Endodermal cell (in vitro differentiated cells): ENCODE results near the gene CRMP1. TPM values are rescaled to one million over a fixed set of nuclear protein-coding genes. Genes with fewer than 3 reads are reported as not detected.
A peak's percentile ranks its signal among the peaks of the same experiment; 100 is the strongest.

Experiments
- DNase-seq: peaks from one replicate; pipeline ENCODE4 v3.0.0-alpha.2; 2017
- H3K27ac ChIP-seq: 2 replicates; pipeline ENCODE4 v1.5.1; 2013; ENCODE audit warnings: mild to moderate bottlenecking, low read depth, low read length, moderate library complexity
- H3K27me3 ChIP-seq: 2 replicates; pipeline ENCODE4 v1.6.1; 2013; ENCODE audit warnings: mild to moderate bottlenecking, low read length, moderate library complexity; ENCODE audit not compliant: insufficient read depth, control insufficient read depth, poor library complexity, severe bottlenecking
- H3K36me3 ChIP-seq: 2 replicates; pipeline ENCODE4 v1.7.0; 2013; ENCODE audit warnings: mild to moderate bottlenecking, low read length, moderate library complexity; ENCODE audit not compliant: control insufficient read depth, insufficient read depth
- H3K4me1 ChIP-seq: one replicate; pipeline ENCODE4 v1.7.0; 2013; ENCODE audit warnings: low read length; ENCODE audit not compliant: control insufficient read depth, insufficient read depth
- H3K4me3 ChIP-seq: 2 replicates; pipeline ENCODE4 v1.5.1; 2013; ENCODE audit warnings: mild to moderate bottlenecking, low read length, moderate library complexity
- H3K9ac ChIP-seq: 2 replicates; pipeline ENCODE4 v1.6.1; 2013; ENCODE audit warnings: mild to moderate bottlenecking, low read length, moderate library complexity; ENCODE audit not compliant: poor library complexity, severe bottlenecking; ENCODE audit errors: extremely low read depth
- H3K9me3 ChIP-seq: 2 replicates; pipeline ENCODE4 v1.6.1; 2013; ENCODE audit warnings: mild to moderate bottlenecking, low read length, moderate library complexity; ENCODE audit not compliant: control insufficient read depth
- H3K27ac Mint-ChIP-seq: 2 replicates; pipeline ENCODE4 v1.8.0; 2020; ENCODE audit warnings: mixed read lengths
- H3K27me3 Mint-ChIP-seq: 2 replicates; pipeline ENCODE4 v1.8.0; 2021; ENCODE audit warnings: mild to moderate bottlenecking, mixed read lengths; ENCODE audit not compliant: insufficient read depth
- H3K36me3 Mint-ChIP-seq: 2 replicates; pipeline ENCODE4 v1.8.0; 2020; ENCODE audit warnings: low read depth, mixed read lengths
- H3K4me1 Mint-ChIP-seq: 2 replicates; pipeline ENCODE4 v1.8.0; 2020; ENCODE audit warnings: mixed read lengths
- H3K4me3 Mint-ChIP-seq: 2 replicates; pipeline ENCODE4 v1.8.0; 2020; ENCODE audit warnings: mild to moderate bottlenecking, moderate library complexity, mixed read lengths
- H3K9me3 Mint-ChIP-seq: 2 replicates; pipeline ENCODE4 v1.8.0; 2020; ENCODE audit warnings: mild to moderate bottlenecking, mixed read lengths
- WGBS, 2 experiments: methylation state at CpG; one replicate each; pipeline versions ENCODE4 v1.1.5 to v1.1.7; 2013; ENCODE audit warnings: missing lambda C conversion rate in 2 of 2, mixed read lengths in 1 of 2; ENCODE audit not compliant: insufficient coverage in 1 of 2, insufficient read length in 1 of 2; 5-methylcytosine and 5-hydroxymethylcytosine counted together
- total RNA-seq, 2 donors: library from RNA; stranded (reverse); fragmentation: NEBNext Ultra II Directional in 1 of 2; extraction: Animal tissue kit (Norgen Biotek cat#: 25700) in 1 of 2; gene quantifications; 2 replicates in 1 of 2; 3 replicates in 1 of 2; pipeline ENCODE4 v1.2.1, GENCODE V29; 2021
- TF ChIP-seq, protein P1 (sequence below): fragments of 200-600 bp; sonication (generic); conservative IDR thresholded peaks from 2 replicates; pipeline ENCODE4 v1.5.0; 2021; ENCODE audit warnings: antibody characterized with exemption, mild to moderate bottlenecking

CRMP1 gene
- total RNA-seq, 2 donors from 2014 or later = 40.0 to 64.9 TPM

DNA sequence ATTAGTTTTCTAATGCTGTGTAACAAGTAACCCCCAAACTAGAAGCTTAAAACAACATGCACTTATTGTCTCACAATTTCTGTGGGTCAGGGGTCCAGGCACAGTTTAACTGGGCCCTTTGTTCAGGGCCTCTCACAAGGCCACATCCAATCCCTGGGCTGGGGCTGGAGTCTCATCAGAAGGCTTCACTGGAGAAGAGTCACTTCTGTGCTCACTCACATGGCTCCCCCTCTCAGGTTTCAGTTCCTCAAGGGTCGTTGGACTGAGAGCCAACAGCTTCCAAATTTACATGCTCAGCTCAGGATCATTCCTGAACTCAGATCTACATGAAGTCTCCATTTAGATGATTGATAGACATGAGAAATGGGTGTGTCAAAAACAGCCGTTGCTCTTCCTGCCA lies 104.7 kb downstream of the CRMP1 start:
- Histone ChIP-seq H3K9ac (no peak overlapping the region), H3K36me3 (peaks cover 28% of the 10 kb centered on the region), H3K4me1 (peaks cover 2% of the 10 kb centered on the region), H3K4me3 (no peak overlapping the region), H3K27ac (no peak overlapping the region), H3K27me3 (no peaks in the 10 kb centered on the region), H3K9me3 (peaks cover 13% of the 10 kb centered on the region)
- TF ChIP-seq, protein P1, sequence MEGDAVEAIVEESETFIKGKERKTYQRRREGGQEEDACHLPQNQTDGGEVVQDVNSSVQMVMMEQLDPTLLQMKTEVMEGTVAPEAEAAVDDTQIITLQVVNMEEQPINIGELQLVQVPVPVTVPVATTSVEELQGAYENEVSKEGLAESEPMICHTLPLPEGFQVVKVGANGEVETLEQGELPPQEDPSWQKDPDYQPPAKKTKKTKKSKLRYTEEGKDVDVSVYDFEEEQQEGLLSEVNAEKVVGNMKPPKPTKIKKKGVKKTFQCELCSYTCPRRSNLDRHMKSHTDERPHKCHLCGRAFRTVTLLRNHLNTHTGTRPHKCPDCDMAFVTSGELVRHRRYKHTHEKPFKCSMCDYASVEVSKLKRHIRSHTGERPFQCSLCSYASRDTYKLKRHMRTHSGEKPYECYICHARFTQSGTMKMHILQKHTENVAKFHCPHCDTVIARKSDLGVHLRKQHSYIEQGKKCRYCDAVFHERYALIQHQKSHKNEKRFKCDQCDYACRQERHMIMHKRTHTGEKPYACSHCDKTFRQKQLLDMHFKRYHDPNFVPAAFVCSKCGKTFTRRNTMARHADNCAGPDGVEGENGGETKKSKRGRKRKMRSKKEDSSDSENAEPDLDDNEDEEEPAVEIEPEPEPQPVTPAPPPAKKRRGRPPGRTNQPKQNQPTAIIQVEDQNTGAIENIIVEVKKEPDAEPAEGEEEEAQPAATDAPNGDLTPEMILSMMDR = no peak
- no peak for DNase-seq
- peaks cover 17% of the 10 kb centered on the region for H3K9me3 Mint-ChIP-seq
- peaks cover 14% of the 10 kb centered on the region for H3K27me3 Mint-ChIP-seq
- H3K4me1 Mint-ChIP-seq = peaks cover 27% of the 10 kb centered on the region
- peaks cover 52% of the 10 kb centered on the region for H3K36me3 Mint-ChIP-seq
- no peak overlapping the region for H3K4me3 Mint-ChIP-seq
- no peak overlapping the region for H3K27ac Mint-ChIP-seq
- WGBS, 2 experiments = 95% methylated on average over 2 of the region's 2 CpGs; no CpG with 5 or more reads in 1 of the 2 experiments

DNA sequence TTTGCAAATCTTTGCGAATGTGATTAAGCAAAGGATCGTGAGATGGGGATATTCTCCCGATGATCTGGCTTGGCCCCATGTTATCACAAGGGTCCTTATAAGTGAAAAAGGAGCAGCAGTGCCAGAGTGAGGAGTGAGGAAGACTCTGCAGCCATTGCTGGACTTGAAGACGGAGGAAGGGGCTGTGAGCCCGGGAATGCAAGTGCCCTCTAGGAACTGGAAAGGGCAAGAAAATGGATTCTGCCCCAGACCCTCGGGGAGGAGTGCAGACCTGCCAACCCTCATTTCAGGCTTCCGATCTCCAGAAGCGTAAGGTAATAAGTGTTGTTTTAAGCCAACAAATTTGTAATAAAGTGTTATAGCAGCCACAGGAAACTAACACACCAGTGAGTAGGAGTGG lies 105.6 kb downstream of the CRMP1 start:
- Histone ChIP-seq H3K27me3 (no peaks in the 10 kb centered on the region), H3K9ac (no peak overlapping the region), H3K4me3 (no peak overlapping the region), H3K36me3 (peaks cover 28% of the 10 kb centered on the region), H3K9me3 (peaks cover 13% of the 10 kb centered on the region), H3K27ac (no peak overlapping the region), H3K4me1 (peaks cover 2% of the 10 kb centered on the region)
- Mint-ChIP-seq H3K27ac (no peak overlapping the region), H3K9me3 (peaks cover 17% of the 10 kb centered on the region), H3K27me3 (peaks cover 20% of the 10 kb centered on the region), H3K4me3 (no peak overlapping the region), H3K36me3 (peaks cover 57% of the 10 kb centered on the region), H3K4me1 (peaks cover 34% of the 10 kb centered on the region)
- no peak for DNase-seq
- TF ChIP-seq, protein P1 = no peak
- 89 to 90% methylated on average over 7 to 8 of the region's 8 CpGs for WGBS, 2 experiments

DNA sequence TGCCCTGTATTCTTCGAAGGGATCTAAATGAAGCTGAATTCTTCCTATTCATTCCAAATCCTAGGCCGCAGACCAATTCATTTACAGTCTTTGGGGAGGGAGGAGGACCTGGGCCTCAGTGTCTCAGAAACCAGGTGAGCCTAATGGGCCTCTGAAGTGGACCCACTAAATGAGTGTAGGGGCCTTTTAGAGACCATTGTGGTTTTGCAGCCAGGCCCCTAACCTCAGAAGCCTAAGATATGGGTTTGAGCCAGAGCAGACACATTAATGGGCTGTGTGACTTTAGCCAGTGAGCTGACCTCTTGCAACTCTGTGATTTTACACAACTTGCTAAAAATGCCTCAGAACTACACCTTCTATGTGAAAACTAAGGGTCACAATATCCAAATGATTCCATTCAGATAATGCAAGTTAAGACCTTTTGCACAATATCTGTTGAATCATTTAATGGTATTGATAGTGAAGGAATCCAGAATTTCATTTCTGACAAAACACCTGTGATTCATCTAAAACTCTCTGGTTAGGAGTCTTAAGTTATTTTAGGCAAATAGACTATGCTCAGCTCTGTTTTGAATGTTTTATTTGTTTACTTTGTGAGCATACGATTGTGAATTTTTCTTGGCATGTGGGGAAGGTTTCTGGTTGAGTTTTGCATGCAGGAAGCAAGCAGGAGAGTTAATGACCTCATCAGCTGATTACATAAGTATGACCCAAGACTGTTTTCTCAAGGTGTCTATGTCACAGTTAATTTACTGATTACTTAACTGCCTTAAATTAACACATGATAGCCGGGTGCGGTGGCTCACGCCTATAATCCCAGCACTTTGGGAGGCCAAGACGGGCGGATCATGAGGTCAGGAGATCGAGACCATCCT lies 106.8 kb downstream of the CRMP1 start:
- Histone ChIP-seq H3K4me3 (no peak overlapping the region), H3K4me1 (peaks cover 2% of the 10 kb centered on the region), H3K9me3 (peaks cover 13% of the 10 kb centered on the region), H3K9ac (no peak overlapping the region), H3K27ac (peak overlapping the region; percentile 26), H3K27me3 (no peaks in the 10 kb centered on the region), H3K36me3 (peaks cover 28% of the 10 kb centered on the region)
- Mint-ChIP-seq H3K27me3 (peaks cover 27% of the 10 kb centered on the region), H3K27ac (no peak overlapping the region), H3K36me3 (peaks cover 60% of the 10 kb centered on the region), H3K4me3 (no peak overlapping the region), H3K4me1 (peaks cover 34% of the 10 kb centered on the region), H3K9me3 (peaks cover 17% of the 10 kb centered on the region)
- no peak for DNase-seq
- WGBS, 2 experiments = 96 to 98% methylated on average over 4 to 7 of the region's 9 CpGs
- TF ChIP-seq, protein P1 = no peak
